HG03432 (cell line): ENCODE measurements around the gene PDE9A.

Experiments used
- ATAC-seq: cut with Tn5 transposase; IDR thresholded peaks from one replicate; pipeline ENCODE4 v1.9.1; 2021; ENCODE audit warnings: mild to moderate bottlenecking, moderate library complexity; ENCODE audit not compliant: unreplicated experiment

The PDE9A gene

DNA sequence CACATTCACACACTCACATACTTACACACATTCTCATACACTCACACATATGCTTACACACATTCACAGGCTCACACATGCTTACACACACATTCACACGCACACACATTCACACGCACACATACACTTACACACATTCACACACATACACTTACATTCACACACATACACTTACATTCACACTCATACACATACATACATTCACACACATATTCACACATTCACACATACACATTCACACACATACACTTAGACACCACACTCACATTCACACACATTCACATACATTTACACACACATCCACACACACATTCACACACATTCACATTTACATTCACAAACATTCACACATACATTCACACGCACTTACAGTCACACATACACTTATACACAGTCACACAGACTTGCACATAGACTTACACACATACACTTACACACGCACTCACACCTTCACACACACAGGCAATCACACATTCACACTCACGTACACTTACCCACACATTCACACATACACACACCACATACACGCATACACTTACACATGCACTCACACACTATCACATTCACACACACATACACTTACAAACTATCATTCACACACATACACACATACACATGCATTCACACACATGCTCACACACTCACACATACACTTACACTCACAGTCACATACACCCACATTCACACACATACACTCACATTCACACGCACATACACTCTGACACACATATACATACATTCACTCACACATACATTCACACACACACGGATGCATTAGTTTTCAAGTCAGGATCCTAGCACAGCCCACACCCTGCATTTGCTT lies 16.8 kb downstream of the PDE9A start:
- no peak for ATAC-seq

- ATAC-seq: no peak
Measured at GRCh38 chr21:42670884-42671283, 17.5 kb downstream of the PDE9A start.

DNA sequence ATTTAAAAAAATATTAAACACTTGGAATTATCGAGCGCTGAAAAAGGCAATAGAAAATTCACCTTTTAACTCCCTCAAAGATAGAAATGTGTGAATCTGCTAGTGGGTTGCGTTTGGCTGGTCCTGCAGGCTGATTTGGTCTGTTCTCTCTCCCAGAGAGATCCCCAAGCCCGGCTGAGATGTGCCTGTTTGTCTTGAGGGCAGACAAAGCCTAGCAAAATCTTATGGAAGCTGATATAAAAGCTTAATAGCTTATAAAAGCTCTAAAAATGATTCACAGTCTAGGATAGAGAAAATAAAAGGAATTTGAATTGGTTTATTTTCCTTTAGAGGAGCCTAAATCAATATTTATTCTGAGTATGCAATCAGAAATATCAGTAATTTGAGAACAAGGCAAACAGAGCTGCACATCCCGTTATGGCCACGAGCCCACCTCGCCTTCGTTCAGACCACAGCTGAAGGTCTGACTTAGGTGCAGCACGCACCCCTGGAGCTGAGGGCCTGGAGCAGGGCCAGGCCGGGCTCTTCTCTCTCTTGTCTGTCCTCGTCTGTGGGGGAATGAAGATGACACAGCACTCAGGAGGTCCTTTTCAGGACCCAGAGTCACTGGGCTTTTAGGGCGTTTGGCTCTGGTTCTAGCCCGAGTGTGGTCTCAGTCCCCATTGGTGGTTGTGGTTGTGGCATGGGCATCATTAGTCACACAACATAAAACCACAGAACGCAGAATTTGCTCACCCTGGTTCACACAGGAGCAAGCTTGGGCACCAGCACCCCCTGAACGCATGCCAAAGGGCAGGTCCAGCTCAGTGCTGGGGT lies 18.6 kb downstream of the PDE9A start:
- no peak for ATAC-seq

GRCh38 chr21:42672699-42673458 lies 19.5 kb downstream of the PDE9A start:
- ATAC-seq: no peak

DNA sequence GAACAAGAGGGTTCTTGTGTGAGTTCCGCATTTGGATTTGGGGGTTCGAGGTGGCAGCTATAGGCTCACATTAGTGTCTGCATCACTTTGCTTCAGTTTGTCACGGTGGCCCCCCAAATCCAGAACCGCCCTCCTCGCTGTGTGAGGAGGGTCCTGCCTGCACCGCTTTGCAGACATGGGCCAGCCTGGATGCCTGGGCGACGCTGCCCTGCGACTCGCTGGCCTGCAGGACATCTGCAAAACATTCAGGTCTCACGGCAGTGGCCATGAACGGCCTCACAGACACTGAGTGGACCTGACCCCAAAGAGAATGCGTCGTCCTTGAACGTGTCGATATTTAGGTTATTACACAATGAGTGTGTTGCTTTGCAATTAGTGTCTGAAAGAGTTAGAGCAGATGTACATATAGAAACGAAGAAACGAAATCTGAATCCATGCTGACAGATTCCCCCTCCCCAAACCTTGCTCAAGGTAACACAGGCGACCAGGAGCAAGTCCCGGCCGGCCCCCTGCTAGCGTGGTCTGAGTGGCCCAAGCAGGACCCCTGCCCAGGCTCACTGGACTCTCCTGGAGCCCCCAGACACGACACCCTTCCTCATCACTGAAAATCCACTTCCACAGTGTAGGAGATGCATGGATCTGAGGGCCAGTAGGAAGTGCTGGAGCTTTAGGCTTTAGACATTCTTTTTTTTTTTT lies 20.4 kb downstream of the PDE9A start:
- no peak for ATAC-seq

DNA sequence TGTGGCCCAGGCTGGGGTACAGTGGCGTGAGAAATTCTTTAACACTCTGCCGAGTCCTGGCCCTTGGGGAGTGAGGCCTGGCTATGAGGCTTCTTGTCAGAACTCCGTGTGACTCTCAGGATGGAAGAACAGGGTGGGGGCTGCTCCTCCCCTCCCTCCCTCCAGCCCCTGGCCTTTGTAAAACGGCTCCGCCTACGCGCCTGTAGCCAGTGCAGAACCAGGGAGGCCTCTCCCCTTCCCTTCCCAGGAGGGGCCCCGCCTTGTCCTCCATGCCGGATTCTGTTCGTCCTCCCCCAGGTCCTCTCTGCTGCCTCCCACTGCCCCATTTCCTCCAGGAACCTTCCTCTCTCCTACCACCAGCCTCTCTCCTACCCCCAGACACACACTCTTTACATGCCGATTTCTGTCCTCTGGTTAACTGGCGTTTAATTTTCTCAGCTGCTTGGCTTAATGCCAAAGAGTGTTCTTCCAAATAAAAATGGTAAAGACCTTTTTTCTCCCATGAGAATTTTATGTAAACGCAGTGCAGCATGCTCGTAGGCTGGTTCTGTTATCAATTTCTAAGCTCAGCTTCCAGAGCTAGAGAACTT lies 21.0 kb downstream of the PDE9A start:
- no peak for ATAC-seq

- ATAC-seq: no peak
Measured at GRCh38 chr21:42675403-42675802, 22.0 kb downstream of the PDE9A start.

DNA sequence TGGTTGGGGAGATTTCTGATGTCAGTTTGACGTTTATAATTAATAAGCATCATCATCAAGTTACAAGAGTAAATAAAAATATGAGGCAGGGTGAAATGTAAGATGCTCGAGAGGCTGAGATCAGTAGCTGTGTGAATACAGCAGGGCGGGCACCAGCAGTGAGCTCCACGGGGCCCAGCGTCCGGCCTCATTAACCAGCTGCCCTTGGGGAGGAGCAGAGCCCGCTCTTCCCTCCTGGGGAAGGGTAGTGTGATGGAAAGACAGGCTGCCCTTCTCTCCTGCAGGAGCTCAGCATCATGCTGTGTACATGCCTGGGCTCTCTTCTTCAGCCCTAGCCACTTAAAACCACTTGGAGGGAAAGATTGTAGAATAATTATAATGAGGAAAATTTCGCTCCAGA lies 23.4 kb downstream of the PDE9A start:
- ATAC-seq: no peak

DNA sequence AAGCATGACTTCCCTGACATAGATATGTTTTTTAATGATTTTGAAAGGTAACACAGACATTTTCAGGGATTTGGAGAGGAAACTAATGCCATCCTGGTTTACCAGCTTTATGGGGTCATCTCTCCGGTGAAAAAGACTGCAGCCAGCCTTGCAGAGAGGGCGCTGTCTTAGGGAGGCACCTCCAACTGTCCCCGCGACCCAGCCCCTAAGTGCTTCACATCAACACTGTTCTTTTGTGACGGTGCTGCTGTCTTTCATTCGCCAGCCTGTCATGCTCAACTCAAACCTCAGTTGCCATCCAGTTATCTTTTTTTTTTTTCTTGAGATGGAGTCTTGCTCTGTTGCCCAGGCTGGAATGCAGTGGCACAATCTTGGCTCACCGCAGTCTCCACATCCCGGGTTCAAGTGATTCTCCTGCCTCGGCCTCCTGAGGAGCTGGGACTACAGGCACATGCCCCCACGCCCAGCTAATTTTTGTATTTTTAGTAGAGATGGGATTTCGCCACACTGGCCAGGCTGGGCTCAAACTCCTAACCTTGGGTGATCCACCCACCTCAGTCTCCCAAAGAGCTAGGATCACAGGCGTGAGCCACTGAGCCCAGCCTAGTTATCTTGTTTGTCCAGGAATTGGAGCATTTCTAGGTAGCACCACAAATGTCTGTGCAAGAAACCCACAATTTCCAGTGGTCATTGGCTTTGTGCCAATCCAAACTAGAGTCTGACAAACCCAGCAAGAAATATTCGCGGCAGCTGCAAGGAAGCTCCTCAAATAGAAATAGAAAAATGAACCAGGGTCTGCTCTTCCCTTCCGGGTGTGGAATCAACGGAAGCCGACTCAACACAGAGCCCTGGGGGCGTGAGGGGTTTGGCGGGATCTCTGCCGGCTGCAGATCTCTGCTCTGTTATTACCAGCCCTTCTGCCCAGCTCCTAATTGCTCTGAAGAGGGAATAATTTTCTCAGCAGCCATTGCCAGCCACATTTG lies 24.2 kb downstream of the PDE9A start:
- ATAC-seq: no peak

GRCh38 chr21:42678618-42679295 lies 25.3 kb downstream of the PDE9A start:
- no peak for ATAC-seq

- ATAC-seq: no peak
Measured at GRCh38 chr21:42679319-42680057, 26.1 kb downstream of the PDE9A start.

DNA sequence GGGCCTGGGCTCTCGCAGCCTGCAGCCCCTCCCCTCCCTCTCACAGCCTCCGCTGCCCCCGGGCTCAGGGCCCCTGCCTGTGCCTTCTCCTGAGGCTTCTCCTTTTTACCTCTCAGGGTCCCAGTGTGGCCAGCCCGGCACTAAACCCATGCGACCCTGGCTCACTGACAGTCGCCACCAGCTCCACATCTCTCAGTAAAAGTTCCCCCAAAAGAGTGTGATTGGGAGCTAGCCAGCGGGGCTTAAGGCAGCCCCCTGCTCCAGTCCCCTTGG lies 26.6 kb downstream of the PDE9A start:
- ATAC-seq: no peak

DNA sequence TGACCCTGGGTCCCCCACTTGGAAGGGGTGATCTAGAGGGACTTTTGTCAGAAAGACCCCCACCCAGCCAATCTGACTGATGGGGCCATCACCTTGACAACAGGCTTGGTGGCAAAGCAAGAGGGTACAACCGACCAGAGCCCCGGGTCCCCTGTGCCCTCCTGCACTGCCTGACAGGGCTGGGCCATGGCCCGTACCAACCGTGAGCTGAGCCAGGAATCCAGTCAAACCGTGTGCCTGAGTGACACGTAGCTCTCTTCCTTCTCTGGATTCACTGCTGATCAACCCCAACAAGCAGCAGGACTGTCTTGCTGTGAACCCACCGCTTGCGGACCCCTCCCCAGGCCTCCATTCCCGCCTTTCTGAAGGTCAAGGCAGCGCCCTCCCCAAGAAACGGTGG lies 27.0 kb downstream of the PDE9A start:
- no peak for ATAC-seq

- ATAC-seq: no peak
Measured at GRCh38 chr21:42681296-42682206, 28.1 kb downstream of the PDE9A start.

- ATAC-seq: no peak
Measured at GRCh38 chr21:42682661-42683210, 29.3 kb downstream of the PDE9A start.

DNA sequence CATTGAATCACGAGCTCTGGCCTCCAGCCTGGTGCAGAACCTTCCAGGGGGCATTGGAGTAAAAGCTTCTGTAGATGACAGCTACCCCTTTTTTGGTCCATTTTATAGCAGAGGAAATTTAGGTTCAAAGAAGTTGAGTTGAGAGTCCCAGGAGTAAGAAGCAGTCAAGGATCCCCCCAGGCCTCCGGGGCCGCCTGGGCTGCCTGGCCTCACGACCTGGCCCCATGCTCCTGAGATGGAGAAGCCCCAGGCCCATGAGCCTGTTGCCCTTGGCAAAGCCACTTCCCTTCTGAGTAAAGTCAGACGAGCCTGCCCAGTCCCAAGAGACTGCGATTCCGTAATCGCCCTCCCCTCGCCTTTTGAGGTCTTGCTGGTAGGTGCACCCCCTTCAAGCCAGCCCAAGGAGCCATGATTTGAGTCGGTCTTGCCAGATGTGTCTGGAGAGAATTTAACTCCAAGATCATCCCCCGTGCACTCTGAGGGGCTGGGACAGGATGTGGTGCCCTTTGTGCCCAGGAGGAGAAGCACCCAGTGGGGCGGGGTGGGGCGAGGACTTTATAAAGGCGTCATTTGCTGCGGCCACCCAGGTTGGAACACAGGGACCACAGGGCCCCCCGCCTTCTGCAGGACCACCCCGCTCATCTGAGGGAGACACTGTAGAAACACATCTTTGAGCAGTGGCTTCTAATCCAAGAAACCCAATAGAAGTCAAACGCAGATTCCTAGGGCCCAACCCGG lies 30.1 kb downstream of the PDE9A start:
- no peak for ATAC-seq
